ENCODE data around the gene GLB1L3.

DNA sequence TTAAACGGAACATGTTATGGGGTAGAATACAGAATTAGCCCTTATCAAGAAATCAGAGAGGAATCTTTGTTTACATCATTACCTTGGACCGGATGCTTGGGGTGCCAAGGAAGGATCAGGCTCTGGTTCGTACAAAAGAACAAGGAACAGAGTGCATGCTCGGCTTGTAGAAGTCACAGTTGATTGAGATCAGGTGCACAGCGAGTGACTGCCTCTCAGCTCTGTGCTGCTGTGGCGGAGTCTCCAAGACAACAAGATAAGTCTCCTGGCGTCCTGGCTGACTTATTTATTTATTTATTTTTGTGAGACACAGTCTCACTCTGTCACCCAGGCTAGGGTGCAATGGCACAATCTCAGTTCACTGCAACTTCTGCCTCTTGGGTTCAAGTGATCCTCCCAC is 87.4 kb downstream of the GLB1L3 start:
- TF ChIP-seq GATA2 (IDR thresholded peaks at IDR 0.05; ENCODE audit: low read depth, low read length) (no peak), GATA3 (IDR thresholded peaks at IDR 0.05; ENCODE audit: low read depth, low read length) (no peak)
